Measurements from ENCODE around the gene MAPKBP1.
A peak's percentile ranks its signal among the peaks of the same experiment; 100 is the strongest.

MAPKBP1 gene

GRCh38 chr15:41827290-41827879 is 53.1 kb downstream of the MAPKBP1 start:
- peak in 1 of 3 experiments; percentile 13 for DNase-seq (ENCODE audit: low read depth in 3 of 3)

GRCh38 chr15:41827880-41828806 is 53.9 kb downstream of the MAPKBP1 start, which contains the start of gene JMJD7:
Gene JMJD7, plus strand, starts transcription at chr15:41828092. Its CDS starts 33 bp downstream, at chr15:41828125.
- DNase-seq (ENCODE audit: low read depth in 3 of 3) = peak; percentile 92 to 95 (median 93)

- no peak for DNase-seq (ENCODE audit: low read depth in 3 of 3)
Measured at GRCh38 chr15:41828807-41829141, 54.5 kb downstream of the MAPKBP1 start.

- no peak for DNase-seq (ENCODE audit: low read depth in 3 of 3)
Measured at GRCh38 chr15:41829959-41830646, 55.8 kb downstream of the MAPKBP1 start.

GRCh38 chr15:41831291-41831690 is 57.0 kb downstream of the MAPKBP1 start:
- DNase-seq (ENCODE audit: low read depth in 3 of 3) = peak in 1 of 3 experiments; percentile 43

- DNase-seq (ENCODE audit: low read depth in 3 of 3) = no peak
Measured at GRCh38 chr15:41832208-41832607, 57.9 kb downstream of the MAPKBP1 start.

- DNase-seq (ENCODE audit: low read depth in 3 of 3) = no peak
Measured at GRCh38 chr15:41832875-41833274, 58.6 kb downstream of the MAPKBP1 start.

GRCh38 chr15:41834096-41834495 is 59.8 kb downstream of the MAPKBP1 start:
- DNase-seq (ENCODE audit: low read depth in 3 of 3) = no peak

GRCh38 chr15:41836073-41836472 is 61.8 kb downstream of the MAPKBP1 start:
- no peak for DNase-seq (ENCODE audit: low read depth in 3 of 3)

- DNase-seq (ENCODE audit: low read depth in 3 of 3) = no peak
Measured at GRCh38 chr15:41836713-41837454, 62.6 kb downstream of the MAPKBP1 start.

GRCh38 chr15:41838400-41838897 is 64.2 kb downstream of the MAPKBP1 start, which contains the start of gene PLA2G4B:
Gene PLA2G4B, plus strand, starts transcription at chr15:41838847. Its CDS starts 67 bp downstream, at chr15:41838914.
- no peak for DNase-seq (ENCODE audit: low read depth in 3 of 3)

GRCh38 chr15:41839781-41840491 is 65.7 kb downstream of the MAPKBP1 start:
- DNase-seq (ENCODE audit: low read depth in 3 of 3) = no peak

GRCh38 chr15:41840673-41841072 is 66.4 kb downstream of the MAPKBP1 start:
- no peak for DNase-seq (ENCODE audit: low read depth in 3 of 3)

- no peak for DNase-seq (ENCODE audit: low read depth in 3 of 3)
Measured at GRCh38 chr15:41841131-41841530, 66.8 kb downstream of the MAPKBP1 start.

- DNase-seq (ENCODE audit: low read depth in 3 of 3) = no peak
Measured at GRCh38 chr15:41842229-41842628, 67.9 kb downstream of the MAPKBP1 start.

GRCh38 chr15:41843571-41843970 is 69.3 kb downstream of the MAPKBP1 start:
- no peak for DNase-seq (ENCODE audit: low read depth in 3 of 3)

GRCh38 chr15:41844814-41845213 is 70.5 kb downstream of the MAPKBP1 start:
- DNase-seq (ENCODE audit: low read depth in 3 of 3) = no peak

- no peak for DNase-seq (ENCODE audit: low read depth in 3 of 3)
Measured at GRCh38 chr15:41847206-41847605, 72.9 kb downstream of the MAPKBP1 start.

- DNase-seq (ENCODE audit: low read depth in 3 of 3) = no peak
Measured at GRCh38 chr15:41847981-41848380, 73.7 kb downstream of the MAPKBP1 start.

- peak in 1 of 3 experiments; percentile 55 for DNase-seq (ENCODE audit: low read depth in 3 of 3)
Measured at GRCh38 chr15:41848631-41849030, 74.3 kb downstream of the MAPKBP1 start.

GRCh38 chr15:41849204-41849603 is 74.9 kb downstream of the MAPKBP1 start:
- DNase-seq (ENCODE audit: low read depth in 3 of 3) = no peak
